GM12873 (cell line): ENCODE results near the gene PLD4.

Experiments
- TF ChIP-seq, protein P1 (sequence below): IDR thresholded peaks from 2 replicates; pipeline ENCODE4 v1.5.1; 2012; ENCODE audit warnings: low read depth, mild to moderate bottlenecking, moderate library complexity, low read length, control low read depth; ENCODE audit not compliant: insufficient read depth; ENCODE audit errors: missing control alignments

Gene PLD4

DNA sequence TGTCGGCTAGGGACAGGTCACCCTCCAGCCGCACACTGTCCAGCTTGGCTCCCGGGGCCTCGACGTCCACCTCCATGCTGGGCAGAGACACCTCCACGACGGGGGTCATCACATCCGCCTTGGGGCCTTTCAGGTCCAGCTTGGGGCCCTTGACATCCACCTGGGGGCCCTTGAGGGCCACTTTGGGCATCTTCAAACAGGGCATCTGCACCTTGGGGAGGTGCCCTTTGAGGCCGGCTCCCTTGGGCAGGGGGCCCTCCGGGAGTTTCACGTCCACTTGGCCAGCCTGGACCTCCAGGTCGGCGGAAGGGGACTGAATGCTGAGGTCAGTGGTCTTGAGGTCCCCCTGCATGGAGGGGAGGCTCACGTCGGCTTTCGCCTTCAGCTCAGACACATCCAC is 17.9 kb downstream of the PLD4 start:
- TF ChIP-seq, protein P1, sequence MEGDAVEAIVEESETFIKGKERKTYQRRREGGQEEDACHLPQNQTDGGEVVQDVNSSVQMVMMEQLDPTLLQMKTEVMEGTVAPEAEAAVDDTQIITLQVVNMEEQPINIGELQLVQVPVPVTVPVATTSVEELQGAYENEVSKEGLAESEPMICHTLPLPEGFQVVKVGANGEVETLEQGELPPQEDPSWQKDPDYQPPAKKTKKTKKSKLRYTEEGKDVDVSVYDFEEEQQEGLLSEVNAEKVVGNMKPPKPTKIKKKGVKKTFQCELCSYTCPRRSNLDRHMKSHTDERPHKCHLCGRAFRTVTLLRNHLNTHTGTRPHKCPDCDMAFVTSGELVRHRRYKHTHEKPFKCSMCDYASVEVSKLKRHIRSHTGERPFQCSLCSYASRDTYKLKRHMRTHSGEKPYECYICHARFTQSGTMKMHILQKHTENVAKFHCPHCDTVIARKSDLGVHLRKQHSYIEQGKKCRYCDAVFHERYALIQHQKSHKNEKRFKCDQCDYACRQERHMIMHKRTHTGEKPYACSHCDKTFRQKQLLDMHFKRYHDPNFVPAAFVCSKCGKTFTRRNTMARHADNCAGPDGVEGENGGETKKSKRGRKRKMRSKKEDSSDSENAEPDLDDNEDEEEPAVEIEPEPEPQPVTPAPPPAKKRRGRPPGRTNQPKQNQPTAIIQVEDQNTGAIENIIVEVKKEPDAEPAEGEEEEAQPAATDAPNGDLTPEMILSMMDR = no peak

DNA sequence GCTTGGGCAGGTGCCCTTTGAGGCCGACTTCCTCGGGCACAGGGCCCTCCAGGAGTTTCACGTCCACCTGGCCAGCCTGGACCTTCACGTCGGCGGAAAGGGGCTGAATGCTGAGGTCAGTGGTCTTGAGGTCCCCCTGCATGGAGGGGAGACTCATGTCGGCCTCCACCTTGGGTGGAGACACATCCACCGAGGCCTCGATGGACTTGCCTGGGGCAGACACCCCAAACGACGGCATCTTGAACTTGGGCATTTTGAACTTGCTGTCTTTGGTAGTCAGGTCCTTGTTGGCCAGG is 24.0 kb downstream of the PLD4 start:
- TF ChIP-seq, protein P1 = no peak

DNA sequence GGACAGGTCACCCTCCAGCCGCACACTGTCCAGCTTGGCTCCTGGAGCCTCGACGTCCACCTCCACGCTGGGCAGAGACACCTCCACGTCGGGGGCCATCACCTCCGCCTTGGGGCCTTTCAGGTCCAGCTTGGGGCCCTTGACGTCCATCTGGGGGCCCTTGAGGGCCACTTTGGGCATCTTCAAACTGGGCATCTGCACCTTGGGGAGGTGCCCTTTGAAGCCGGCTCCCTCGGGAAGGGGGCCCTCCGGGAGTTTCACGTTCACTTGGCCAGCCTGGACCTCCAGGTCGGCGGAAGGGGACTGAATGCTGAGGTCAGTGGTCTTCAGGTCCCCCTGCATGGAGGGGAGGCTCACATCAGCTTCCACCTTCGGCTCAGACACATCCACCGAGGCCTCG is 25.3 kb downstream of the PLD4 start:
- TF ChIP-seq, protein P1 = no peak

DNA sequence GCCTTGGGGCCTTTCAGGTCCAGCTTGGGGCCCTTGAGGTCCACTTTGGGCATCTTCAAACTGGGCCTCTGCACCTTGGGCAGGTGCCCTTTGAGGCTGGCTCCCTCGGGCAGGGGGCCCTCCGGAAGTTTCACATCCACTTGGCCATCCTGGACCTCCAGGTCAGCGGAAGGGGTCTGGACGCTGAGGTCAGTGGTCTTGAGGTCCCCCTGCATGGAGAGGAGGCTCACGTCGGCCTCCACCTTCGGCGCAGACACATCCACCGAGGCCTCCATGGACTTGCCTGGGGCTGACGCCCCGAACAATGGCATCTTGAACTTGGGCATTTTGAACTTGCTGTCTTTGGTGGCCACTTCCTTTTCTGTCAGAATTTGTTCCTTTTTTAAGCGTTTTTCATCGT is 28.4 kb downstream of the PLD4 start:
- TF ChIP-seq, protein P1 = no peak

DNA sequence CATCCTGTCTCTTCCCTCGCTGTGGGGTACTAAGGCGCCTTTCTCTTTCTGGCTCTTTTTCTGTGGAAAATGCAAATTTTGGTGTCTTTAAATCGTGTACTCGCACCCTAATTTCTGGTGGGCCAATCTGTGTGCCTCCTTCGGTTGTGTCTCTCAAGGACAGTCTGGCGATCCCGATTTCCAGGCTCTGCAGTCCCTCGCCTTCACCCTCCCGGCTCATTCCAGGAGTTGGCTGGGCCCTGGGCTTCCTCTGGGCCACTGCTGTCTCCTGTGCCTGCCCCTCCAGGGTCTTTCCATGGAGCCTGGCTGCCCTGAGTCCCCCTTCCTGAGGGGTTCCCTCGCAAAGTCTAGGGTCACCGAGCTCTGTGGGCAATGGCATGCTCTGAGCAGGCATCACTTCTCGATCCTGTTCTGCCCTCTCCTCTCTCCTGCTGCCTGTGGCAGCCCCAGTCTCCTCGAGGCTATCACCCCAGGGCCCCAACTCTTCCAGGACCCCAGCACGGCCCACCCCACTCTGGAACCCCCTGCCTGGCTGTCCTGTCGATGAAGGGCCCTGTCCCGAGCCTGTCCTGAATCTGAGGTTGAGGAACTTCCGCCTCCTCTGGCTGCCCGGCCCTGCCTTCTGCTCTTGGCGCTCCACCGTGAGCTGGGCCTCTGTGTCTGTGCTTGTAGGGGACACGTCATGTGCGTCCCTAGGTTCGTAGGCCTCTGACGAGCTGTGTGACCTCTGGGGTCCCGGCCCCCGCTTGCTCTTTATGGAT is 29.4 kb downstream of the PLD4 start:
- TF ChIP-seq, protein P1 = no peak

DNA sequence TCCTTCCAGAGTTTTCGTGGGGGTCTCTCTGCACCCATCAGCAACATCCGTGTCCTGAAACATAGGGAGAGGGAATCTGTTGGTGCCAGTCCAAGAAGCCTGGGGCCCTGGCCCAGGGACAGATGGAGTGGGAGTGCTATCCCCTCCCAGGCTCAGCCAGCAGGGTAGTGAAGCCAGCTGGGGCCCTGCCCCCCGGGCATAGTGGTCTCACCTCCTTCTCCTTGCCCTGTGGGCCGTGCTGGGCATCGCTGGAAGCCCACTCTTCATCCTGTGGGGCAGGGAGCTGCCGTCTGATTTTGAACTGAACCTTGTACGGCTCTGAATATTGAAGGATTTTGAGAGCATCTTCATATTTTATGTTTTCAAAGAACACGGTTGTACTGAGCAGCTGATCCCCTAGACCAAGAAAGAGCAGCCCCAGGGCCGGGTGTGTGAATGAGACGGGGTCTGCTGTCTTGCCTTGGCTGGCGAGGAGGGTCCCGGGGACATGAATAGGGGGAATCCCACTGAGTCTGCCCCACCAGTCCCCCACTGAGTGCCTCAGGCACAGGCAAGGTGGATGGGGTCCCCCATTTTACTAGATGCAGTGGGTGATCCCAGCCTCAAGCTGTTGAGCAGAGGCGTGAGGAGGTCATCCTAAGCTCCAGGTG is 30.2 kb downstream of the PLD4 start:
- TF ChIP-seq, protein P1 = no peak

DNA sequence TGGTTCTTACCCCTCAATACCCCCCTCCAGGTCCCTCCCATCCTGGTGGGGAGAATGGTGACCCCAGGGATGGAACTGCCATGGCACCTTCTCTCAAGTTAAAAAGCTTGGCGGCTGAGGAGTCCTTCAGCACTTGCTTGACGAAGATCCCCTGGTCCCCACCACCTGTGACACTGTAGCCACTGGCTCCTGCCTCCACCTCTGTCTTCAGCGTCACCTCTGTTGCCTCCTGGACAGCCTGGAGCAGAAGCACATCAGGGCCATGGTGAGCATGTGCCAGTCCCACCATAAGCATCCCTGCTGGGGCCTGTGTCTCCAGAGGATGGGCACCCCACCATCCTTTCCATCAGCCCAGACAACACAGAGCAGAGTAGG is 30.7 kb downstream of the PLD4 start:
- TF ChIP-seq, protein P1 = no peak
